22Rv1 (cell line): ENCODE measurements around the gene TCF4.

Experiments used
- H3K27ac ChIP-seq: fragments of 450-650 bp; 2 replicates; pipeline ENCODE4 v1.5.1; 2017
- ZFX ChIP-seq: fragments of 450-650 bp; IDR thresholded peaks from 2 replicates; pipeline ENCODE4 v1.6.1; 2017; ENCODE audit warnings: antibody characterized with exemption, borderline replicate concordance
- TF ChIP-seq, protein P1 (sequence below): fragments of 450-650 bp; IDR thresholded peaks from 2 replicates; pipeline ENCODE4 v1.5.1; 2017; ENCODE audit warnings: mild to moderate bottlenecking

TCF4 gene

DNA sequence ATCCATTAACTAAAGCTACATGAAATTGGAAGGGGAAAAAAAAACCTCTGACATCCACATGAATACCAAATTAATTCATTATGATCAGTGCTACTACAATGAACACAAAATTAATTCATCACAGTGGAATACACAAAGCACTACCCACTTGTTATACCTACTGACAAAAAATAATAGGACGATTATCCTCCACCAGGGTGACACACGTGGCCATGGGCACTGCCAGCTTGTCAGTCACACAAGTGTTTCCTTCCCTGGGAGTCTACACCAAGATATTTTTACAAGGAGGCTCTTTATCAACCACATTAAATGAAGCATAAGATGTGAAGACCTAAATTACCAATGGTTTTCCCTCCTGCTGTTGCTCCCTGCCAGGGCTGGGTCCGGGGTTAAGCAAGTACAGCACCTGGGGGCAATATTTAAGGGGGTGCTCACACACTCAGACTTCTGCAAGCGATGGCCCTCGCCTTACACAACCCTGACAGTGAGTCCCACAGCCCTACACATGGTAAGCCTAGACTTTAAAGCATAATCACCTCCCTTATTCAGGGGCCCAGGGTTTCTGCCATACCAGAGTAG lies 90.1 kb downstream of the TCF4 start:
- TF ChIP-seq, protein P1, sequence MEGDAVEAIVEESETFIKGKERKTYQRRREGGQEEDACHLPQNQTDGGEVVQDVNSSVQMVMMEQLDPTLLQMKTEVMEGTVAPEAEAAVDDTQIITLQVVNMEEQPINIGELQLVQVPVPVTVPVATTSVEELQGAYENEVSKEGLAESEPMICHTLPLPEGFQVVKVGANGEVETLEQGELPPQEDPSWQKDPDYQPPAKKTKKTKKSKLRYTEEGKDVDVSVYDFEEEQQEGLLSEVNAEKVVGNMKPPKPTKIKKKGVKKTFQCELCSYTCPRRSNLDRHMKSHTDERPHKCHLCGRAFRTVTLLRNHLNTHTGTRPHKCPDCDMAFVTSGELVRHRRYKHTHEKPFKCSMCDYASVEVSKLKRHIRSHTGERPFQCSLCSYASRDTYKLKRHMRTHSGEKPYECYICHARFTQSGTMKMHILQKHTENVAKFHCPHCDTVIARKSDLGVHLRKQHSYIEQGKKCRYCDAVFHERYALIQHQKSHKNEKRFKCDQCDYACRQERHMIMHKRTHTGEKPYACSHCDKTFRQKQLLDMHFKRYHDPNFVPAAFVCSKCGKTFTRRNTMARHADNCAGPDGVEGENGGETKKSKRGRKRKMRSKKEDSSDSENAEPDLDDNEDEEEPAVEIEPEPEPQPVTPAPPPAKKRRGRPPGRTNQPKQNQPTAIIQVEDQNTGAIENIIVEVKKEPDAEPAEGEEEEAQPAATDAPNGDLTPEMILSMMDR: no peak
- no peak for TF ChIP-seq ZFX
- no peak overlapping the region for H3K27ac ChIP-seq

DNA sequence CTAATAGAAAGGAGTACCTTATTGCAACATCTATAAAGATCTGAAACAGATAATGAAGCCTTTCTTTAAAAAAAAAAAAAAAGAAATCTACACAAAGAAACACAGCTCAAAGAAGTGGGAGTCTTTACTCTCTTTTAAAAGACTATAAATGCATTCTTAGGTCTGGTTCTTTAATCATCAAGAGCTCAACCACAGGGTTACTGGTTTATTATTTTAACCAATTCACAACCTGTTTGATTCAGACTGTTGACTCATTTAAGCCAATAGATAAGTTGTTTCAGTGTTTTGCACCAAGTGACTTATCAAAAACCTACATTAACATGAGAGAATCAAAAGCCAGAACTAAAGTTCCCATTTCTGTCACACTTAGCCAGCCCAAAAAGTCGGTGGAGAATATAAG lies 93.1 kb downstream of the TCF4 start:
- TF ChIP-seq, protein P1: no peak
- no peak for TF ChIP-seq ZFX
- no peak overlapping the region for H3K27ac ChIP-seq

DNA sequence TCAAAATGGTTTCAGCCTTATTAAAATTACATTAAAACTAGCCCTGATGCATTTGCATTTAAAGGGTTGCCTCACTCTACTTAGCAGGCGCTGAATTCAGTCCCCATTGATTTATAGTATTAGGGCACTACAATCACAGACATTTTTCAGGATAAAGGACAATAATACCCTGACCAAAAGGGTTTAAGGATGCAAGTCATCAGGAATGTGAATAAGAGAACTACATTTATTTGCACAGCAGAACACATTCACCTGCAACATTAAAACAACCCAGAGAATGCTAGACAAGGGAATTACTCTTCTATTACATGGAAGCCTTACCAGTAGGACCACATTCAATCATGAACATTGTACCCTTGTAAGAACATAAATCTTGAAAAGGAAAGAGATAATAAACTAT lies 93.6 kb downstream of the TCF4 start:
- TF ChIP-seq, protein P1: no peak
- no peak for TF ChIP-seq ZFX
- no peak overlapping the region for H3K27ac ChIP-seq

DNA sequence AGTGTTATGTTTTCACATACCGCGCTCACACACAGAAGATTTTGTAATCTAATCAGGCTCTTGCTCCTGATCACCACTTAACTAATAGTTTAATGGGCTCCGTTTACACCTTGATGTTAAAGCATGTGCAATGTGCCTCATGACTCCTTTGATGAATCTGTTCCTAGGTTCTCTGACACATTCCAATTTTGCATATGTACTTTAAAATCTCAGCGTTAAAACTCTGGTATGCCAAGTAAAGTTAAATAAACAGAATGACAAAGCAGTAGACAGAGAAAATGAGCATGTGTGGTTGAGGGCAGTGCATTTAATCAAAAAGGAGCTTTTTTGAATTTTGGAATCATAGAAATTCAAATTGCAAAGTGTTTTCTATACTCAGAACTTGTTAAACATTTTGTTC lies 96.4 kb downstream of the TCF4 start:
- no peak for TF ChIP-seq ZFX
- TF ChIP-seq, protein P1: no peak
- no peak overlapping the region for H3K27ac ChIP-seq

DNA sequence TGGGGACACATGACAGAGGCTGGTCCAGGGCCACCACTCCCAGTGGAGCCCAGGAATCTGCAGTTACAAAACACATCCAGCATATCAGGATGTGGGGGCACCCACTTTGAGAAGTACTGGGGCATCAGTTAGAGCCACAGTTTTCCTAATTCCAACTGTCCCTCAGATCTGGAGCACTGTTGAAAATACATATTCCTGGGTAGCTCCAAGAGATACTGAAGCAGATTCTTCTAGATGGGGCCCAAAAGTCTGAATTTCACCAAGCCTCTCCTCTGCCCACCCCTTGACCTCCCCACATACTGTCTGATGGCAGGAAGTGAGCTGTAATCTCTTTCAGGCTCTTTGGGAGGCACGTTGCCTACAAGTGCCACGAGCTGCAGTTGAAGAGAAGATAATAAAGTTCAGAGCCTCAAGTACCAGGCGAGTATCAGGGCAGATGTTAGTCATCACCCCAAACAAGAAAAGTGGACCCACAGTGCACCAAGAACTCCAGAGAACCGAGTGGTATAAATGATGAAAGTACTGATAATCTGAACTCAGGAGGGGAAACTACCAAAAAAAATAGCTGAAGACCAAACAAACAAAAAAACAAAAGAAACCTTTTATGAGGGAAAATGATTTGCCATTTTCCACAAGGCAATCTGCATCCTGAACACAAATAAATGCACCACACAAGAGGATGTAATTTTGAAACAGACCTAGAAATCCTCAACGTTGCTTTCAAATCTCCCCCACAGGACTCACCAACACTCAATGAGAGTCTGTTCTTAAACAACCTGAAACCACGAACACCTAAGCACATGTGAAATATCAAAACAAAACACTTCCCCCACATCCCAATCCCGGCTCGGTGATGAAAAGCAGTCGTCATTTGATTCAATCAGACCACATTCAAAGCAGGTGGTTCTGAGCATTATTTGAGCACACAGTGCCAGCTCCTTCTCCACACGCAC lies 98.7 kb downstream of the TCF4 start:
- H3K27ac ChIP-seq: no peak overlapping the region
- no peak for TF ChIP-seq ZFX
- TF ChIP-seq, protein P1: no peak

DNA sequence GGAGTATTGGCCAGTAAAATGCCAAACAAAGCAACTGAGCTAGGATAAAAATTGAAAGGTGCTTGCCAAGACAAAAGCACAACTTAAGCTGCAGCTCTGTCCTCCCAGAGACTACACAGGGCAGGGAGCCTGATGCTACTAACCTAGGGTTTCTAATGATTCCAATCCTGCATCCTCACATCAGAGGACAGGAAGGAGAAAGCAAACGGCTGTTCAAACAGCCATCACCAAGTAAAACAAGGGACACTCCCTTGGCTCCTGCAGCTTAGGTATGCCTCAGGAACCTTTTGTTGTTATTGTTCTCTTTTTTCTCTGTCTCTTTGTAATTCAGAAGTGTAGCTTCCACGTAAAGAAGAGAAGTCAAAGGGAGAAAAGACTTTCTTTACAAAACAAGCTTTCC lies 99.5 kb downstream of the TCF4 start:
- TF ChIP-seq, protein P1: no peak
- no peak for TF ChIP-seq ZFX
- H3K27ac ChIP-seq: no peak overlapping the region

DNA sequence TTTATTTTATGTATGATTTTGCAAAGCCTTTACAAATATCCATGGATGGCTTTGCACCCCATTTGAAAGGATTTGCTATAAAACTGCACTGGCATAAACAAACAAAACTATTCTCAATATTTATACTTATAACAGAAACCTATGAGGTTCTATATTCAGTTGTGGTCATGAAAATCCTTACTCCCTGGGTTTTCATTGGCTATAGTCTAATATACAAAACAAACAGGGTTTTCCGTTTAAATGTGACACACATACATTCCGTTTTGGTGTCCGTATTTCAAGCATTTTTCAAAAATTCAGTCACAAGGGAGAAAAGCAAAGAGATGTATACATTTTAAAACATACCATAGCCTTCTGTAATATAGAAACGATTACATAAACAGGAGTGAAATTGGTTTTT lies 100.0 kb downstream of the TCF4 start:
- no peak overlapping the region for H3K27ac ChIP-seq
- TF ChIP-seq, protein P1: no peak
- TF ChIP-seq ZFX: no peak
